ENCODE results near the gene ACBD6. TPM values are rescaled to one million over a fixed set of nuclear protein-coding genes. Genes with fewer than 3 reads are reported as not detected.
"Not testable (repeated sequence)": the region's sequence is repeated elsewhere in the genome, so short reads cannot be mapped to it uniquely, and the experiment has no call there.

The ACBD6 gene, protein sequence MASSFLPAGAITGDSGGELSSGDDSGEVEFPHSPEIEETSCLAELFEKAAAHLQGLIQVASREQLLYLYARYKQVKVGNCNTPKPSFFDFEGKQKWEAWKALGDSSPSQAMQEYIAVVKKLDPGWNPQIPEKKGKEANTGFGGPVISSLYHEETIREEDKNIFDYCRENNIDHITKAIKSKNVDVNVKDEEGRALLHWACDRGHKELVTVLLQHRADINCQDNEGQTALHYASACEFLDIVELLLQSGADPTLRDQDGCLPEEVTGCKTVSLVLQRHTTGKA
- polyA plus RNA-seq (2012; ENCODE audit: insufficient read depth, insufficient read length), result 74.2 TPM

DNA sequence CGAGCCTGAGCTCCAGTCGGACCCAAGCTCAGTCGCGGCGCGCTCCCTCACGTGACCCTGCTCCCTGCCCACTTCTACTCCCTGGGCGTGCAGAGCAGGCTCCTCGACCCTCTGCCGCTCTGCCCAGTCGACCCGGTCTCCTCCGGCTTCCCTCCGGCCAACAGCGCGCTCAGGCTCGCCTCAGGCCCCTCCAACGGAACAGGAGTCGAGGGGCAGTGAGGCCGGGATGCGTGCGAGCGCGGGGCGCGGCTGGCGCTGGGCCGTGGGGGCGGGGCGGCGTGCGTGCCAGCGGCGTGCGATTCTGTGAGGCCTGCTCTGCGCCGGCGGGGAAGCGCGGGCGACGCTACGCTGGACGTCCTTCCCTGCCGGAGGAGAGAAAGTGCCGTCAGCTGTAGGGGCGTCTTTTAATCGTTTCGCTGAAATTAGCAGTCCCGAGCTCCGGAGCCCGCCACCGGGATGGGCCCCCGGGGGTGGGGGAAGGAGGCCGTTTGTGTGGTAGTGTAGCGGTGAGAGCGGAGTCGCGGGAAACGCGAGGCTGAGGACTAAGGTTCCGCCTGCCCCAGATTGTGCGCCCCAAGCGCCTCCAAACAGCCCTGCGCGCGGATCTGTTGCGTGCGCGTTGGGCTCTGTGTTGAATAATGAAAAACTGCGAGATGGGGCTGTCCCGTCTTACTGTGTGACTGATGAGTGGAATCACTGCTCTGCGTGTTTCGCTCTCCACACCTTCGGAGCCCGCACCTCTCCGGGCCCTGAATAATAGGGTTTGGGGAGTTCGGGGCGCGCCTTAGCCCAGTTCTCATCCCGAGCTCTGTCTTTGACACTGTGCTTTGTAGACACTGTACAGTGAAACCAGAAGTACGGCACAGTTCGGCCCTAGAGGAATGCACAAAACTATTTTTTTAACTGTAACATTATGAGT is at the start of gene ACBD6:
ACBD6 (minus strand) TSS at position 217 of the 919 bp plus-strand sequence. CDS start 311 bp downstream, outside the sequence.
- H3K4me3 ChIP-seq (ENCODE audit: low read length), result peak within 1 kb of the TSS; percentile 93
- peak; percentile 78 for DNase-seq (ENCODE audit: low read depth, low spot score)

DNA sequence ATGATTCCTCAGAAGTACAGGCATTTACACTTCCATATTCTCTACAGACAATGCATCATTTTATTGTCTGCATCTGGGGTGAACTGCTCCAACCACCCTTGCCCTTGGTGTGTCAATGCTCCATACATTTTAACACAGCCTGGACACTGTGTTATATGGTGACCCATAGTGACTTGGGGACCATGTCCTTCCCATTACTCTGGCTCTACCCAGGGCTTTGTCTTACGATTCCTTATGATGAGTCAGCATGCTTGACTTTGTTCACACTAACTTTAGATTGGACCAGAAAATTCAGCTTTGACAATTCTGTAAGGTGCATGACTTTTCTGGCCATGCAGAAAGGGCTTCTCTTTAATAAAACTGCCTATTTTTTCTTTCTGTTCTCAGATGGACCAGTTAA is 49.6 kb upstream of the ACBD6 start:
- DNase-seq (ENCODE audit: low read depth, low spot score), result no peak
- H3K4me3 ChIP-seq (ENCODE audit: low read length), result no peak overlapping the region

DNA sequence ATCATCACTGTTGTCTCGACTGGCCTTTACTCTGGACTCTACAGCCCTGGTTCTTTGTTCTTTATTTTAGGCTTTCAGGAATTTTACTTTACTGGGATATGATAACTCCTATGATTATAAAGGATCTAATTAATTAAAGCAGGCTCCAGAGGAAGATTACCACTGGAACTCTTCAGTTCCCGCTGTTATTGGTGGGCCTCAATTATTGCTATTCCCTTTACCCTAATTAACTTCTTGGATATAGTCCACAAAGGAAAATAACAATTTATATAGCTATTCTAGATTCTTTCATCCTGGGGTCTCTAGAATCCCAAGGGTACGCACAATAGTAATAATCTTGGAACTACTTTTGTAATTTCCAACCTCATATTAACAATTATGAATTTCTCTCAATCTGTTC is 47.9 kb upstream of the ACBD6 start:
- no peak for DNase-seq (ENCODE audit: low read depth, low spot score)
- no peak overlapping the region for H3K4me3 ChIP-seq (ENCODE audit: low read length)

DNA sequence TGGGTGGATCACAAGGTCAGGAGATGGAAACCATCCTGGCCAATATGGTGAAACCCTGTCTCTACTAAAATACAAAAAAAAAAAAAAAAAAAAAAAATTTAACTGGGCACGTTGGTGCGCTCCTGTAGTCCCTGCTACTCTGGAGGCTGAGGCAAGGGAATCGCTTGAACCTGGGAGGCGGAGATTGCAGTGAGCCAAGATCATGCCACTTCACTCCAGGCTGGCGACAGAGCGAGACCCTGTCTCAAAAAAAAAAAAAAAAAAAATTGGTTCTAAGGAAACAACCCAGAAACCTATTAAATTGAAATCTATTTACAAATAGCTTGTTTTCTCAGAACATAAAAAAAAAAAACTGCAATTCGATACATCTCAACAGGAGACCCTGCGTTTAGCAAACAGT is 47.4 kb upstream of the ACBD6 start:
- H3K4me3 ChIP-seq (ENCODE audit: low read length); DNase-seq (ENCODE audit: low read depth, low spot score): not testable (repeated sequence)

DNA sequence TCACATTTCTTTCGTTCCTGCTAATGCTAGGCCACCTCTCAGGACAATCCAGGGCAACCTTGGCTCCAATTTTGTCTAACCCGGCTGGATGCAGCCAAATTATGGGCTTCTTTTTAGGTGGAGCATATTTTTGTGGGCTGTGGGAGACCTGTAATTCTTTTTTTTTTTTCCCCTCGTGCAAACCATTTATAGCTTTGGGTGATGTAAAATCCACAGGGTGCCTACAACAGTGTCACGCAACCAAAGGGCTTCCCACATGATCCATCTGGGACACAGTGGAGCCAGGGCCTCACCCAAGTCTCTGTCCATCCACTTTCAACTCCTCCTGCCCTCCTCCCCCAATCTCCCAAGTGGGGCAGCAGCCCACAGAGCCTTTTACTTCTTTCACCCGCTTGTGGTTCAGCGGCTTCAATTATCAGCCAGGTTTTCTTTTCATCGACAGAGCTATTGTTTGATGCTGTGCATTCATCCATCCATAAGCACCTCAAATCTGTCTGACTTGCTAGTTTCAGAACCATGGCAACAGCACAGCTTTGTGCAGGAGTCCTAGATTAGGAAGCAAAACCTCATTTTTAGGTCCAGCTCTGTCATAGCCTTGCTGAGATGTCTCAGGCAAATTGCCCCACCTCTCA is 46.4 kb upstream of the ACBD6 start:
- H3K4me3 ChIP-seq (ENCODE audit: low read length), result no peak overlapping the region
- no peak for DNase-seq (ENCODE audit: low read depth, low spot score)

DNA sequence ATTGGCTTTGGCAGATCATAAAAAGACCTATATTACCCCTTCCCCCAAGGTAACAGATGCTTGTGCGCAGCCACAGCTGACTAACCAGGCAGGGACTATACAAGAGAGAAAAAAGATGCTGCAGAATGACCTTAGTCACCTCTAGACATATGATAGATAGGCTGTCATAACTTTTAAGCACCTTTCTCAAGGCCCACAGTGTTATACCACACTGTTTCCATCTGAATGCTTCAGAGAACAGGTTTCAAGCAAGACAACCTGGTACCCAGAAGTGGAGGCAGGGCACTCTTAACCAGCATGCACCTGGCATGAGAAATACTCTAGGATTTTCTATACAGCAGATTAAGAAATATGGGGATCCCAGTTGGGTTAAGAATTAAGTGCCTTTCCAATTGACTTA is 43.6 kb upstream of the ACBD6 start:
- DNase-seq (ENCODE audit: low read depth, low spot score), result no peak

DNA sequence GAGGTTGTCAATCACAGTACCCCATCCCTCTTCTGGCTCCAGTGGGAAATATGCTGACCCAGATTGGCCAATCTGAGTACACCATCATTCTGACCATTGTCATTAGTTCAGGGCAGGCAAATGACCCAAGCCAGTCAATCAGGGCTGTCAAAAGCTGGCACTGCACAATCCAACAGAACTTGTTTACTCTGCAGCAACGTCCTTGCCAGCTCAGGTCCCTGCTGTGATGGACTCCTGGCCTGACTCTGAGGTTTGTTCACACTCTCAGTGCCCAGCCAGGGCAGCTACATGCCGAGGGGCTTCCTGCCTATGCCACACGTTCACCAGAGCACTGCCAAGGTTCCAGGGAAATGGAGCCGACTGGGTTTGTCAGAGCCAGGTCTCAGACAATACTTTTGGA is 41.7 kb upstream of the ACBD6 start:
- H3K4me3 ChIP-seq (ENCODE audit: low read length), result no peak overlapping the region
- DNase-seq (ENCODE audit: low read depth, low spot score), result no peak

More for the DNA sequence above, 43.6 kb upstream of the ACBD6 start:
- H3K4me3 ChIP-seq (ENCODE audit: low read length), result no peak overlapping the region

DNA sequence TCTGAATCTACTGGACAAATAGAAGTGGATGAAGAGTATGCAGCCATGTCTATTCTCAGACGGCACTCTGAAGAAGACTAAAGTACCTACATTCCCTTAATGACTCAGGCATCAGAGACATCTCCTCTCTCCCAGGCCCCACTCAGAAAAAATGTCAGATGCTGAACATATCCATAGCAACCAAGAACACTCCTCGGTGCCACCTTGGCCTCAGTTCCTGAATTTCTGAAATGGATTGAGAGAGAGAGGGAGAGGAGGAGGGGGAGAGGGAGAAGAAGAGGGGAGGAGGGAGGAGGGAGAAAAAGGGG is 40.4 kb upstream of the ACBD6 start:
- DNase-seq (ENCODE audit: low read depth, low spot score), result no peak

DNA sequence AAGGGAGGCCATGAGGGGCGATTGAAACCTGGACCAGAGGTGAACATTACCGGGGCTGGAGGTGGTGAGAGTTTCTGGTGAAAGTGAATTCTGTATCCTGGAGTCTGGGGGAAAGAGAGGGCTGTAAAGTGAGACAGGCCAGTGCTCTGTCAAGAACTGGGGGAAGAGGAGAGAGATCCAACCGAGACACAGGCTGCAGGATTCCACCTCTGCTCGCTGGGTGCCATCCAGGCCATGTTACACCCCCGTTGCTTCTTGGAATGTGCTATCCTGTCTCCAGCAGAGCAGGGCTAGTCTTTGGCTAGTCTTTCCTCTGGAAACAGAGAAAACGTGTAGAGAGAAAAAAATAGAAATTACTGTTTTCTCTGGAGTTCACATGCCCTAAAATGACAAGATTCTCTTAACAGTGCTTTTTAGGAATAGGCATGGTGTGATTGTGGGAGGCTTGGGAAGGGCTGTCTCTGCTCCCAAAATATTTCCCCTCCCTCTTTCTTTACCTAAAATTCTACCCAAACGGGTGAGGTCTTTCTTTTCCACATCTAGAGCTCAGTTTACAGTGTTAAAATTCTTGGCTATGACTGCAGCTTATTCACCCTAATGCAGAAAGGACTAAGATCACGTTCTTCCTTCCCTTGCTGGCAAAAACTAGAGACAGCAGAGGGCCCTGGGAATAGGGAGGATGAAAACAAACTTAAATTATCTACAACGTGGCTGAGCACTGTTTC is 39.9 kb upstream of the ACBD6 start:
- H3K4me3 ChIP-seq (ENCODE audit: low read length), result no peak overlapping the region
- no peak for DNase-seq (ENCODE audit: low read depth, low spot score)

More for the DNA sequence above, 40.4 kb upstream of the ACBD6 start:
- H3K4me3 ChIP-seq (ENCODE audit: low read length), result no peak overlapping the region

DNA sequence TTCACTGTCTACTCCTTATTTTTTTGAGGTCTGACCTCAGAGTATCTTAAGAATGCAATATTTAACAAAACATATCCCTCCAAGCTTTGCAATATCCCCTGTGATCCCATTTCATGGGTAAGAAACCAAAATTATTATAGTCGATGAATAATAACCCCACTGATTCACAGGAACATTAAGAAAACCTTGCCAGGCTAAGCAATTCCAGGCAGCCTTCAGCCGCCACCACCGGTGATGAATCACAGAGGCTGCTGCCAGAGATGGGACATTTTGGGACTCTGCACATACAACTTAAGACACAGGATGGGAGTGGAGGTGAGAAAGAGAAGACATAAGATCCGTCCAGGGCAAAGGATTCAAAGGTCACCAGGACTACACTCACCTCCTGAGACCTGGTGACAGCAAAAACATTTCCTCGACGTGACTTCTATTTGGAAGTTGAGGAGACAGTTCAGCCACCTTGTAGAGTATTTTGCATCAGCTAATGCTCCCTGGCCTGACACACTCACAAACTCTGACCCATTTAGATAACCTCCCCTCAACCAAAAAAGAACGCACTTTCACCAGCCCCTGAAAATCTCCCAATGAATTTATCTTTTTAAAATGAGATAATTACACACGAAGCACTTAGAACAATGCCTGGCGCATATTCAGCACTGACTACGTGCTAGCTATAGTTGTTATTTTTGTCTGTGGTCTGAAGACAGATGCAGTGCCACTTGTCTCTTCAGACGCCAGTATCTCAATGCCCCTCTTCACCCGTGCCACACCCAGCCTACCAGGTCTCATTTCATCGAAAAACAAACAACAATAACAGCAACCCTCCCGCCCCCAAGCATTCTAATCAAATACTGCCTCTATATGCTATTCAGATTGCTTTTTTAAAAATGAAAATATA is 38.6 kb upstream of the ACBD6 start:
- DNase-seq (ENCODE audit: low read depth, low spot score), result no peak
- H3K4me3 ChIP-seq (ENCODE audit: low read length), result no peak overlapping the region

DNA sequence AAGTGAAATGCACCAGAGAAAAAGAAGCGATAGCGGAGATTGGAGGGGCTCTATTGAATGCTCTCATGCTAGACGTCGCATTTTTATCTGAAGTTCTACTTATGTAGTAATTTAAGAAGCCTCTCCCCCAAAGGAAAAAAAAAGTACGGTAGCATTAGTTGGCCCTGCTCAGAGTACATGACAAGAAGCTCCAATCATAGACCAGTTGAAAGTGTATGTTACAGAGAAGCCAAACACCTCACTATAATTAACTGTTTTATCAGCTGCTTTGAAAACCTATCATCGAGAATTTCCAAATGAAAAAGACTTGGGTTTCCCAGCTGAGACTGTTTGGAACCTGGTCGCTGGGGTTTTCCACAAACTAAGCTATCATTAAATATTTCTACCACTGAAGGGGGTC is 36.8 kb upstream of the ACBD6 start:
- DNase-seq (ENCODE audit: low read depth, low spot score), result no peak

DNA sequence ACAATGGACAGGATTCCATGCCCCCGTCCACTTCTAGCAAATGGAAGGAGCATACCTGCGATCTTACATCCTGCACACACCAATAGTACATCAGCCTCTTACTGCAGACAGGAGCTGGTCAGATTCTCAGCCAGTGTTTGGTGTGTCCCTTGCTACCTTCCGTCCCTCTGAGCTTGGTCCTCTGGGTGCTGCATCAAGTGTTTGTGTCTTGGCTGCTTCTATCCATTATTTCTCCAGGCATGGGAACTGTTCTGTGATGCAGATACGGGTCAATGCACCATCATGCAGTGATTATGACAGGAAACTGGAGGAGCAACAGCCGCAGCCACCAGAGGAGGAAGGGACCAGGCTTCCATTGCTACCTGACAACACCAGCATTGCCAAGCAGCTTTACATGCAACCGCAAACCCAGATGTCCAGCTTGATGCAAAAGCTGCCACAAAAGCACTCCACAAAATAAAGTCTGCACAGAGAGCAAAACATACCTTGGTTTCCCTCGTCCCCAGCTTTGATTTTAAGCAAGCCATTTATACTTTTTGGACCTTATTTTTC is 34.5 kb upstream of the ACBD6 start:
- DNase-seq (ENCODE audit: low read depth, low spot score), result no peak
- no peak overlapping the region for H3K4me3 ChIP-seq (ENCODE audit: low read length)

More for the DNA sequence above, 36.8 kb upstream of the ACBD6 start:
- H3K4me3 ChIP-seq (ENCODE audit: low read length), result no peak overlapping the region

DNA sequence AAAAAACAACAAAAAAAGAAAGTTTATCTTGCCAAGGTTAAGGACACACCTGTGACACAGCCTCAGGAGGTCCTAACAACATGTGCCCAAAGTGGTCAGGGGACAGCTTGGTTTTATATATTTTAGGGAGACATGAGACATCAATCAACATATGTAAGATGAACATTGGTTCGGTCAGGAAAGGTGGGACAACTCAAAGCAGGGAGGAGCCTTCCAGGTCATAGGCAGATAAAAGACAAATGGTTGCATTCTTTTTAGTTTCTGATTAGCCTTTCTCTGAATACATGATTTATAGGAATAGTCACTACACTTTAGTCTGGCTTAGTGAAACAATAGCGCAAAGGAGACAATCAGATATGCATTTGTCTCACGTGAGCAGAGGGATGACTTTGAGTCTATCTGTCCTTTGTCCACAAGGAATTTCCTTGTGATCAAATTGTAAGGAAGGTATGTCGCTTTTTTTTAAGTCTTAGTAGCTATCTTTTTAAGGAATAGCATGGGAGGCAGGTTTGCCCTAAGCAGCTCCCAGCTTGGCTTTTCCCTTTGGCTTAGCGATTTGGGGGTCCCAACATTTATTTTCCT is 33.1 kb upstream of the ACBD6 start:
- no peak overlapping the region for H3K4me3 ChIP-seq (ENCODE audit: low read length)
- DNase-seq (ENCODE audit: low read depth, low spot score), result no peak

DNA sequence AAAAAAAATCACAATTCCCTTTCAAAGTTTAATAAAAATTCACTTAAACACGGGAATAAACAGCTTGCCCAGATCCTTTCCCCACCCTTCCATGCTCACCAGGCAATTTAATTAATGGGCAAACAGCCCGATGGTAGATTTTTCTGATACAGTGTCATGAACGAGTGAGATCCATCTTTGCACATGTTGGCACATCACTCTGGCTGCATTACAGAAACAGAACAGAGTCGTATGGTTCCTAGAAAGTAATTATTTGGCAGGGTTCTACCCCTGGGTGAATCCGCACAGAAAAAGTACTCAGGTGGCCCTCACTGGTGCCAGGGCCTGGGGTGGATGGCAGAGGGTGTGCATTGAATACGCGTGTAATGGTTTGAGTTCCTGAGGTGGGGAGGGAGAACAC is 31.8 kb upstream of the ACBD6 start:
- H3K4me3 ChIP-seq (ENCODE audit: low read length), result no peak overlapping the region
- DNase-seq (ENCODE audit: low read depth, low spot score), result no peak

DNA sequence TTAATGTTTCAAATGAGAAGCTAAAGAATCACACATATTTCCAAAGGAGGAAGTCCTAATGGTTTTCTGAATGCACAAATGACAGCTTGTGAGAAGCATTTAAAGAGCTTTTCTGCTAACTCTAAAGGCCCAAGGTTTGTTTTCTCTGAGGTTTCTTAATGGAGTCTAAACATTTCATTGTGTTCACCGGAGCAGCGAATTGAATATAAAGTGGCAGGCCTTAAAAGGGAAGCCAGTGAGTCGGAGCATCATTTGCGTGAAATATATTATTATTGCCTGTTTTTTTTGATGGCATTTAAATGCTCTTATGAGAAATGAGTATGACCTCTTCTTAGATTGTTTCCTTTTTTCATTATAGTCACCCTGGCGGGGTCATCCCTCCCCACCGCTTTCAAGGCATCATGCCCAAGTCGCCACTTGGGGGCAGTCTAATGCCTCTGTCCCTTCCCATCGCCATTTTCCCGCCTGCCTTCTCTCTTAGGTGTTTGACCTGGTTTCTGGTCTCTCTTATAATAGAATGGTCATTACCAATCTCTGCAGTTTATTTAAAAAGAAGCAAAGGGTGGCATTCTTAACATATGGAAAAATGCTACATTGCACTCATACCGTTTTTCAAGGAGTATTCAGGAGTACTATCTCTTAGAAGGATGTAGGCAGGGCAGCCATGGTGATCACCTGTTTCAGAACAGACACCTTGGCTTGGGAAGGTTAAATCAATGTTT is 31.1 kb upstream of the ACBD6 start:
- peak; percentile 51 for DNase-seq (ENCODE audit: low read depth, low spot score)
- H3K4me3 ChIP-seq (ENCODE audit: low read length), result no peak overlapping the region

DNA sequence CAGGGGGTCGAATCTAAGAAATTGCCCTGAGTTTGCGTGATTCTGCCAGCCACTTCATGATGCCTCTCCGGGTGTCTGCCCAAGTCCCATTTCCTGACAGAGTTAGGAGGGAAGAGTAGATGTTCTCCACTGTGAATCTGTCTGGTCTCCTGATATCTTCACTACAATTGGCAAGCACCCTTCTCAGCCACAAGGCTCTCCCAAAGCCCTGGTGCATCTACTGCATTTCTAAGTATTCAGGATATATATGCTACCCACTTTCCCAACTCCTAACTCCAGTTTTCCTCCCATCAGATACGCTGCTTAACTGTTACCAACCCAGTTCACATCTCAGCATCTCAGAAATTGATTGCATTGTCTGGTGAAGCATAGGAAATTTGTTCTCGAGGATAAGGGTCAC is 30.5 kb upstream of the ACBD6 start:
- no peak for DNase-seq (ENCODE audit: low read depth, low spot score)
- no peak overlapping the region for H3K4me3 ChIP-seq (ENCODE audit: low read length)

DNA sequence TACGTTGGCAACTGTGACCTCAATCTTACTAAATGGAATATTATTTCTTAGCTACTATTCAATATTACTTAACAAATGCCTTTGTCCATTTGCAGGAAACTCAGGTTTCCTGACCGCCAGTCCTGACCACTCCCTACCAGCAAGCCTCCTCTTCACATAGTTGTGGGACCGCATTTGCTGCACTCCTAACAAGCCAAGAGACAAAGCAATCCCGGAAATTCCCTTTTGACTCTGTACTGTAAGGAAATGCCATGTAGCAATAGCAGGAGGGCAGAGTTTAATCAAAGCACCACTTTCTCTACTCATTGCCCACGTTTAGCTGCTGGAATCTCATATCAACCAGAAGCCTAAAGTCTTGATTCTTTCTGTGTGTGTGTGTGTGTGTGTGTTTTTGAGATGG is 28.1 kb upstream of the ACBD6 start:
- DNase-seq (ENCODE audit: low read depth, low spot score), result no peak
- no peak overlapping the region for H3K4me3 ChIP-seq (ENCODE audit: low read length)
